ENCODE measurements around the gene GNB1. TPM values are rescaled to one million over a fixed set of nuclear protein-coding genes. Genes with fewer than 3 reads are reported as not detected.

Gene GNB1
- polyA plus RNA-seq, 3 donors, result 41.9 to 357 (median 111) TPM

GRCh38 chr1:1753607-1754005, 137.3 kb downstream of the GNB1 start:
- no peaks in the 10 kb centered on the region for H3K9me3 Mint-ChIP-seq
- peaks cover 54 to 64% of the 10 kb centered on the region in 2 donors for H3K36me3 Mint-ChIP-seq
- Histone ChIP-seq H3K4me1 (ENCODE audit: control insufficient read depth in 1 of 2, insufficient read depth in 2 of 2, low read length in 2 of 2) (peaks cover 0 to under 1% of the 10 kb centered on the region in 2 donors), H3K27me3 (ENCODE audit: control insufficient read depth in 2 of 2, insufficient read depth in 2 of 2, low read length in 2 of 2) (no peaks in the 10 kb centered on the region), H3K9ac (ENCODE audit: insufficient read depth, low read length, poor library complexity, severe bottlenecking) (no peak overlapping the region), H3K79me2 (ENCODE audit: insufficient read depth, low read length) (peaks cover 37% of the 10 kb centered on the region), H2AFZ (ENCODE audit: insufficient read depth, low read depth, low read length, poor library complexity, severe bottlenecking) (no peak overlapping the region), H3K9me3 (replicated peaks in 1 of 2; ENCODE audit: control insufficient read depth in 1 of 2, insufficient read depth in 1 of 2, low read length in 2 of 2) (no peaks in the 10 kb centered on the region), H4K20me1 (ENCODE audit: insufficient read depth, low read length) (peaks cover 68% of the 10 kb centered on the region), H3K4me2 (replicated peaks; ENCODE audit: extremely low read depth, low read length, poor library complexity, severe bottlenecking) (no peak overlapping the region), H3K27ac (ENCODE audit: low read depth in 1 of 2, low read length in 2 of 2) (no peak overlapping the region), H3K36me3 (replicated peaks in 1 of 2; ENCODE audit: control insufficient read depth in 1 of 2, insufficient read depth in 2 of 2, low read length in 2 of 2) (peaks cover 61 to 67% of the 10 kb centered on the region in 2 donors), H3K4me3 (replicated peaks in 1 of 3; ENCODE audit: low read depth in 2 of 3, low read length in 3 of 3) (no peak overlapping the region)
- no peak overlapping the region for H3K4me3 Mint-ChIP-seq
- peaks cover 2% of the 10 kb centered on the region for H3K4me1 Mint-ChIP-seq
- no peak for TF ChIP-seq CTCF (IDR thresholded peaks at IDR 0.05)
- DNase-seq, result no peak
- H3K27ac Mint-ChIP-seq, result peak overlapping the region in 2 of 7 donors; percentile 40 to 42
- WGBS (ENCODE audit: insufficient coverage), result 96% methylated on average over 16 of the region's 16 CpGs
- intact Hi-C loops (cut with micrococcal nuclease), result no loop called here
- H3K27me3 Mint-ChIP-seq (ENCODE audit: low read depth in 3 of 3), result peaks cover 0 to 2% (median 0%) of the 10 kb centered on the region in 3 donors

GRCh38 chr1:1752636-1753606, 138.0 kb downstream of the GNB1 start:
- H3K27me3 Mint-ChIP-seq (ENCODE audit: low read depth in 3 of 3), result peaks cover 0 to 2% (median 0%) of the 10 kb centered on the region in 3 donors
- no peak for TF ChIP-seq CTCF (IDR thresholded peaks at IDR 0.05)
- H3K9me3 Mint-ChIP-seq, result no peaks in the 10 kb centered on the region
- WGBS (ENCODE audit: insufficient coverage), result 91% methylated on average over 22 of the region's 37 CpGs
- peaks cover 54 to 60% of the 10 kb centered on the region in 2 donors for H3K36me3 ChIP-seq (replicated peaks in 1 of 2; ENCODE audit: control insufficient read depth in 1 of 2, insufficient read depth in 2 of 2, low read length in 2 of 2)
- no peak overlapping the region for H3K4me3 ChIP-seq (replicated peaks in 1 of 3; ENCODE audit: low read depth in 2 of 3, low read length in 3 of 3)
- H3K79me2 ChIP-seq (ENCODE audit: insufficient read depth, low read length), result peaks cover 30% of the 10 kb centered on the region
- peak overlapping the region; percentile 17 to 26 for H3K27ac ChIP-seq (ENCODE audit: low read depth in 1 of 2, low read length in 2 of 2)
- intact Hi-C loops (cut with micrococcal nuclease), result no loop called here
- H2AFZ ChIP-seq (ENCODE audit: insufficient read depth, low read depth, low read length, poor library complexity, severe bottlenecking), result no peak overlapping the region
- peak overlapping the region in 2 of 7 donors; percentile 31 to 40 for H3K27ac Mint-ChIP-seq
- peaks cover 3% of the 10 kb centered on the region for H3K4me1 Mint-ChIP-seq
- peaks cover 47 to 57% of the 10 kb centered on the region in 2 donors for H3K36me3 Mint-ChIP-seq
- no peak for DNase-seq
- H3K4me2 ChIP-seq (replicated peaks; ENCODE audit: extremely low read depth, low read length, poor library complexity, severe bottlenecking), result no peak overlapping the region
- no peaks in the 10 kb centered on the region for H3K4me1 ChIP-seq (ENCODE audit: control insufficient read depth in 1 of 2, insufficient read depth in 2 of 2, low read length in 2 of 2)
- peaks cover 61% of the 10 kb centered on the region for H4K20me1 ChIP-seq (ENCODE audit: insufficient read depth, low read length)
- H3K9me3 ChIP-seq (replicated peaks in 1 of 2; ENCODE audit: control insufficient read depth in 1 of 2, insufficient read depth in 1 of 2, low read length in 2 of 2), result no peaks in the 10 kb centered on the region
- H3K4me3 Mint-ChIP-seq, result no peak overlapping the region
- no peaks in the 10 kb centered on the region for H3K27me3 ChIP-seq (ENCODE audit: control insufficient read depth in 2 of 2, insufficient read depth in 2 of 2, low read length in 2 of 2)
- no peak overlapping the region for H3K9ac ChIP-seq (ENCODE audit: insufficient read depth, low read length, poor library complexity, severe bottlenecking)
